K562 (cell line): Measurements from ENCODE around the gene PARS2. TPM values are rescaled to one million over a fixed set of nuclear protein-coding genes. Genes with fewer than 3 reads are reported as not detected.

Experiments used
- CEBPZ ChIP-seq: fragments of 150-350 bp; IDR thresholded peaks from 2 replicates; pipeline ENCODE4 v1.6.1; 2014; ENCODE audit warnings: low read depth, mild to moderate bottlenecking, low read length, borderline replicate concordance
- ELF2 ChIP-seq: fragments of 250-450 bp; sonication (Bioruptor Pico); IDR thresholded peaks from 2 replicates; pipeline ENCODE4 v1.5.0; 2021; ENCODE audit warnings: mild to moderate bottlenecking
- ETV1 ChIP-seq: fragments of 450-650 bp; conservative IDR thresholded peaks from 2 replicates; pipeline ENCODE4 v1.6.1; 2016; ENCODE audit warnings: missing genetic modification characterization, control low read depth, low read depth, missing compliant biosample characterization
- FOSL1 ChIP-seq: fragments of 200-800 bp; sonication (Bioruptor generic); conservative IDR thresholded peaks from 2 replicates; pipeline ENCODE4 v1.6.1; 2016; ENCODE audit warnings: missing genetic modification characterization, missing compliant biosample characterization
- HBP1 ChIP-seq: fragments of 450-650 bp; formaldehyde crosslinking; IDR thresholded peaks from 2 replicates; pipeline ENCODE4 v1.4.0; 2022; ENCODE audit warnings: missing genetic modification characterization
- JUN ChIP-seq, 2 experiments: sonication (generic) in 1 of 2; formaldehyde crosslinking in 1 of 2; IDR thresholded peaks; 2 replicates each; pipeline versions ENCODE4 v1.6.1 to v1.8.0; 2012 to 2022; ENCODE audit warnings: borderline replicate concordance in 2 of 2, mild to moderate bottlenecking in 2 of 2, improper control_type of control experiment in 1 of 2, low read depth in 1 of 2, low read length in 1 of 2, missing genetic modification reagents in 1 of 2
- MAFG ChIP-seq: fragments of 450-650 bp; conservative IDR thresholded peaks from 2 replicates; pipeline ENCODE4 v1.6.1; 2016; ENCODE audit warnings: missing genetic modification characterization, missing compliant biosample characterization
- OTX1 ChIP-seq: fragments of 450-650 bp; formaldehyde crosslinking; IDR thresholded peaks from 2 replicates; pipeline ENCODE4 v1.4.0; 2022; ENCODE audit warnings: mild to moderate bottlenecking
- POLR3G ChIP-seq: IDR thresholded peaks from 2 replicates; pipeline ENCODE4 v1.6.1; 2011; ENCODE audit not compliant: insufficient read length, insufficient replicate concordance; ENCODE audit errors: extremely low read depth
- PPARD ChIP-seq: fragments of 250-450 bp; sonication (Bioruptor Pico); IDR thresholded peaks from 2 replicates; pipeline ENCODE4 v1.8.0; 2022; ENCODE audit warnings: inconsistent platforms, mild to moderate bottlenecking, moderate library complexity
- RERE ChIP-seq: sonication (generic); formaldehyde crosslinking; IDR thresholded peaks from 2 replicates; pipeline ENCODE4 v1.8.0; 2023; ENCODE audit warnings: missing genetic modification reagents, mild to moderate bottlenecking, borderline replicate concordance
- ZNF655 ChIP-seq: fragments of 250-450 bp; sonication (Bioruptor Pico); IDR thresholded peaks from 2 replicates; pipeline ENCODE4 v1.5.0; 2021
- polyA plus RNA-seq, 8 experiments: library from polyadenylated mRNA; depleted of rRNA in 4 of 8; stranded (reverse) in 5 of 8; unstranded in 3 of 8; fragments of >200 nt; fragmentation: Nextera tagmentation in 2 of 8; fragmentation: Illumina TruSeq in 1 of 8; extraction: Ambion mirVana in 2 of 8; extraction: Trizol in 1 of 8; gene quantifications; 2 replicates each; pipeline versions ENCODE4 v1.2.1 to v1.2.3, GENCODE V29; 2011 to 2014; ENCODE audit warnings: inconsistent platforms in 1 of 8, missing spikeins in 1 of 8
- total RNA-seq, 7 experiments: library from RNA; depleted of rRNA in 6 of 7; stranded (reverse); fragments of >200 nt in 6 of 7; fragmentation: Illumina TruSeq in 2 of 7; extraction: Trizol in 2 of 7; gene quantifications; 2 replicates each; pipeline versions ENCODE4 v1.2.1 to v1.2.3, GENCODE V29; 2011 to 2021; ENCODE audit warnings: low replicate concordance in 1 of 7

PARS2 gene
- total and polyA plus RNA-seq, 9 of the 15 experiments (the other 6 are each of a cell fraction or from before 2014, with no cell fraction given): 6.3 to 12.4 (median 7.9) TPM

- no peak for TF ChIP-seq ELF2 (CRISPR knock-in tag)
- TF ChIP-seq ZNF655 (CRISPR knock-in tag): no peak
- no peak for TF ChIP-seq CEBPZ
- no peak for TF ChIP-seq JUN (IDR thresholded peaks at IDR 0.05; ENCODE audit: borderline replicate concordance, low read depth, low read length)
- TF ChIP-seq JUN (CRISPR knock-in tag; IDR thresholded peaks at IDR 0.05; ENCODE audit: borderline replicate concordance): no peak
- TF ChIP-seq OTX1: no peak
- no peak for TF ChIP-seq FOSL1
- TF ChIP-seq MAFG (tag): peak; percentile 38; the same call in 1 of the 2 replicates
- no peak for TF ChIP-seq ETV1 (tag)
- TF ChIP-seq HBP1 (CRISPR knock-in tag): no peak
- no peak for TF ChIP-seq PPARD (CRISPR knock-in tag)
- TF ChIP-seq RERE (CRISPR knock-in tag): no peak
- no peak for TF ChIP-seq POLR3G
These were observed 45.3 kb upstream of the PARS2 start (continued) for GRCh38 chr1:54809496-54810074.
